GM23338 (cell line): ENCODE data around the gene MEGF11. TPM values are rescaled to one million over a fixed set of nuclear protein-coding genes. Genes with fewer than 3 reads are reported as not detected.

ENCODE experiments used
- ATAC-seq: fragments of 200-7000 bp; cut with Tn5 transposase; 3 replicates; pipeline ENCODE4 v1.9.1; 2020
- DNase-seq: peaks from one replicate; pipeline ENCODE4 v3.0.0-alpha.2; 2015; ENCODE audit warnings: low spot score
- H2AFZ ChIP-seq: fragments of 200-600 bp; sonication (generic); 2 replicates; pipeline ENCODE4 v1.8.0; 2016; ENCODE audit warnings: antibody characterized with exemption, mild to moderate bottlenecking, moderate library complexity
- H3F3A ChIP-seq: fragments of 200-600 bp; sonication (generic); replicated peaks from 2 replicates; pipeline ENCODE4 v1.8.0; 2017; ENCODE audit warnings: antibody characterized with exemption, mixed run types, low read depth
- H3K27ac ChIP-seq: fragments of 200-600 bp; sonication (generic); 2 replicates; pipeline ENCODE4 v1.6.1; 2016; ENCODE audit warnings: low read depth
- H3K27me3 ChIP-seq: fragments of 200-600 bp; sonication (generic); 2 replicates; pipeline ENCODE4 v1.8.0; 2016; ENCODE audit warnings: mild to moderate bottlenecking, mixed run types, moderate library complexity; ENCODE audit not compliant: insufficient read depth
- H3K36me3 ChIP-seq: fragments of 200-600 bp; sonication (generic); 2 replicates; pipeline ENCODE4 v1.8.0; 2016; ENCODE audit warnings: mild to moderate bottlenecking; ENCODE audit not compliant: insufficient read depth
- H3K4me1 ChIP-seq: fragments of 200-600 bp; sonication (generic); 2 replicates; pipeline ENCODE4 v1.8.0; 2016; ENCODE audit warnings: mild to moderate bottlenecking, moderate library complexity; ENCODE audit not compliant: insufficient read depth
- H3K4me2 ChIP-seq: fragments of 200-600 bp; sonication (generic); 2 replicates; pipeline ENCODE4 v1.7.1; 2017; ENCODE audit warnings: mixed run types
- H3K4me3 ChIP-seq: fragments of 200-600 bp; sonication (generic); 2 replicates; pipeline ENCODE4 v1.6.1; 2016; ENCODE audit warnings: mixed run types
- H3K79me2 ChIP-seq: fragments of 200-600 bp; sonication (generic); replicated peaks from 2 replicates; pipeline ENCODE4 v1.8.0; 2017; ENCODE audit warnings: mild to moderate bottlenecking; ENCODE audit not compliant: insufficient read depth
- H3K9me2 ChIP-seq: fragments of 200-600 bp; sonication (generic); 2 replicates; pipeline ENCODE4 v1.8.0; 2017; ENCODE audit not compliant: insufficient read depth
- H4K20me1 ChIP-seq: fragments of 200-600 bp; sonication (generic); replicated peaks from 2 replicates; pipeline ENCODE4 v1.8.0; 2017; ENCODE audit warnings: mild to moderate bottlenecking; ENCODE audit not compliant: insufficient read depth
- H3K27ac Mint-ChIP-seq: 2 replicates; pipeline ENCODE4 v1.8.0; 2020; ENCODE audit warnings: inconsistent platforms, mild to moderate bottlenecking, moderate library complexity, mixed read lengths
- H3K27me3 Mint-ChIP-seq: 3 replicates; pipeline ENCODE4 v1.8.0; 2022; ENCODE audit warnings: low read depth, mild to moderate bottlenecking, moderate library complexity, mixed read lengths, inconsistent platforms; ENCODE audit not compliant: insufficient read depth, poor library complexity
- H3K36me3 Mint-ChIP-seq: 3 replicates; pipeline ENCODE4 v1.8.0; 2021; ENCODE audit warnings: low read depth, mild to moderate bottlenecking, inconsistent platforms, moderate library complexity, mixed read lengths
- H3K4me1 Mint-ChIP-seq: 3 replicates; pipeline ENCODE4 v1.8.0; 2020; ENCODE audit warnings: mild to moderate bottlenecking, inconsistent platforms, mixed read lengths
- H3K4me3 Mint-ChIP-seq: 3 replicates; pipeline ENCODE4 v1.8.0; 2021; ENCODE audit warnings: moderate library complexity, mild to moderate bottlenecking, inconsistent platforms, mixed read lengths
- H3K9me3 Mint-ChIP-seq: 3 replicates; pipeline ENCODE4 v1.8.0; 2020; ENCODE audit warnings: moderate library complexity, mild to moderate bottlenecking, inconsistent platforms, mixed read lengths
- CREB1 ChIP-seq: fragments of 250-450 bp; sonication (Bioruptor Pico); IDR thresholded peaks from 2 replicates; pipeline ENCODE4 v1.5.0; 2020; ENCODE audit warnings: low read depth, mild to moderate bottlenecking, moderate library complexity
- CTCF ChIP-seq, 2 experiments: fragments of 200-600 bp in 1 of 2; sonication (generic) in 1 of 2; conservative IDR thresholded peaks; 2 replicates each; pipeline versions ENCODE4 v1.5.1 to v1.6.1; 2016 to 2017; ENCODE audit warnings: antibody characterized with exemption in 2 of 2, low read depth in 2 of 2, mild to moderate bottlenecking in 2 of 2, moderate library complexity in 1 of 2
- ETS1 ChIP-seq: IDR thresholded peaks from 2 replicates; pipeline ENCODE4 v1.6.1; 2016; ENCODE audit warnings: antibody characterized with exemption
- EZH2 ChIP-seq: fragments of 200-600 bp; sonication (generic); IDR thresholded peaks from one replicate; pipeline ENCODE4 v1.8.0; 2017; ENCODE audit warnings: antibody characterized with exemption, mild to moderate bottlenecking, low read depth; ENCODE audit not compliant: unreplicated experiment
- EZH2phosphoT487 ChIP-seq: fragments of 200-600 bp; sonication (generic); IDR thresholded peaks from one replicate; pipeline ENCODE4 v1.8.1; 2018; ENCODE audit warnings: antibody characterized with exemption; ENCODE audit not compliant: unreplicated experiment
- JUNB ChIP-seq: IDR thresholded peaks from one replicate; pipeline ENCODE4 v1.6.1; 2016; ENCODE audit warnings: antibody characterized with exemption; ENCODE audit not compliant: unreplicated experiment
- NANOG ChIP-seq: IDR thresholded peaks from 2 replicates; pipeline ENCODE4 v1.6.1; 2016; ENCODE audit warnings: antibody characterized with exemption, borderline replicate concordance
- POLR2AphosphoS5 ChIP-seq: IDR thresholded peaks from 2 replicates; pipeline ENCODE4 v1.6.1; 2016; ENCODE audit warnings: antibody characterized with exemption, low read depth
- REST ChIP-seq: IDR thresholded peaks from one replicate; pipeline ENCODE4 v1.6.1; 2018; ENCODE audit warnings: antibody characterized with exemption; ENCODE audit not compliant: unreplicated experiment
- STAT1 ChIP-seq: IDR thresholded peaks from one replicate; pipeline ENCODE4 v1.6.1; 2016; ENCODE audit warnings: antibody characterized with exemption; ENCODE audit not compliant: unreplicated experiment
- ZNF114 ChIP-seq: fragments of 250-450 bp; sonication (Bioruptor Pico); IDR thresholded peaks from 2 replicates; pipeline ENCODE4 v1.5.0; 2020; ENCODE audit warnings: mild to moderate bottlenecking, moderate library complexity
- ZNF331 ChIP-seq: fragments of 250-450 bp; sonication (Bioruptor Pico); IDR thresholded peaks from 2 replicates; pipeline ENCODE4 v1.5.0; 2020; ENCODE audit warnings: low read depth, mild to moderate bottlenecking, moderate library complexity
- ZNF462 ChIP-seq: fragments of 250-450 bp; sonication (Bioruptor Pico); IDR thresholded peaks from 2 replicates; pipeline ENCODE4 v1.5.0; 2020; ENCODE audit warnings: mild to moderate bottlenecking, moderate library complexity
- polyA plus RNA-seq: library from polyadenylated mRNA; unstranded; fragments of >200 nt; fragmentation: Nextera tagmentation; extraction: Ambion mirVana; gene quantifications from 2 replicates; pipeline ENCODE4 v1.2.1, GENCODE V29; 2016
- total RNA-seq: library from RNA; depleted of rRNA; stranded (reverse); fragments of >200 nt; shearing (Covaris generic); gene quantifications from 2 replicates; pipeline ENCODE4 v1.2.3, GENCODE V29; 2014

Gene MEGF11
- total and polyA plus RNA-seq, 2 experiments from 2014 or later: 1.3 to 1.9 TPM

- Histone ChIP-seq H2AFZ (no peak overlapping the region), H3K4me2 (no peak overlapping the region), H3K27ac (no peak overlapping the region), H3K27me3 (no peaks in the 10 kb centered on the region), H3K36me3 (no peaks in the 10 kb centered on the region), H3K4me1 (no peaks in the 10 kb centered on the region), H3F3A (no peaks in the 10 kb centered on the region), H3K9me2 (no peaks in the 10 kb centered on the region), H3K79me2 (no peaks in the 10 kb centered on the region), H3K4me3 (no peak overlapping the region), H4K20me1 (no peaks in the 10 kb centered on the region)
- DNase-seq (no peak), ATAC-seq (no peak)
- Mint-ChIP-seq H3K4me3 (no peak overlapping the region), H3K27ac (no peak overlapping the region), H3K27me3 (peaks cover 4% of the 10 kb centered on the region), H3K4me1 (peaks cover 21% of the 10 kb centered on the region; the same call in 2 of the 3 replicates), H3K36me3 (no peaks in the 10 kb centered on the region), H3K9me3 (no peaks in the 10 kb centered on the region)
- no peak for TF ChIP-seq ZNF331 (CRISPR knock-in tag)
- TF ChIP-seq REST: no peak
- TF ChIP-seq STAT1: no peak
- TF ChIP-seq CREB1: no peak
- no peak for TF ChIP-seq EZH2phosphoT487
- TF ChIP-seq ZNF114 (CRISPR knock-in tag): no peak
- no peak for TF ChIP-seq CTCF (conservative IDR thresholded peaks at IDR 0.05; ENCODE audit: low read depth in 2 of 2)
- no peak for TF ChIP-seq JUNB
- no peak for TF ChIP-seq POLR2AphosphoS5
- TF ChIP-seq EZH2: no peak
- no peak for TF ChIP-seq ZNF462 (CRISPR knock-in tag)
- no peak for TF ChIP-seq NANOG
- no peak for TF ChIP-seq ETS1
Observed at GRCh38 chr15:65918357-65918920, 335.1 kb downstream of the MEGF11 start.
